Gastrocnemius medialis (tissue), 4 donors: ENCODE results near the gene AMIGO3. TPM values are rescaled to one million over a fixed set of nuclear protein-coding genes. Genes with fewer than 3 reads are reported as not detected.
"Not testable (repeated sequence)": the region's sequence is repeated elsewhere in the genome, so short reads cannot be mapped to it uniquely, and the experiment has no call there.

ENCODE experiments used
- ATAC-seq, 2 donors: fragments of 150-250 bp; one replicate each; pipeline ENCODE4 v1.9.1; 2016
- DNase-seq, 2 donors: peaks; one replicate each; pipeline ENCODE4 v3.0.0-alpha.2; 2019
- H3K27ac ChIP-seq, 4 donors: fragments of 200-600 bp; sonication (generic); 1 replicate in 1 of 4; 2 replicates in 3 of 4; pipeline ENCODE4 v1.5.1; 2016 to 2018; ENCODE audit warnings: mild to moderate bottlenecking in 2 of 4, moderate library complexity in 1 of 4
- H3K27me3 ChIP-seq, 3 donors: fragments of 200-600 bp; sonication (generic) in 2 of 3; 1 replicate in 1 of 3; 2 replicates in 2 of 3; pipeline versions ENCODE4 v1.5.1 to v1.6.0; 2016 to 2019; ENCODE audit warnings: mild to moderate bottlenecking in 1 of 3, moderate library complexity in 1 of 3
- H3K36me3 ChIP-seq, 2 donors: fragments of 200-600 bp; sonication (generic) in 1 of 2; one replicate each; pipeline ENCODE4 v1.5.1; 2017 to 2018
- H3K4me1 ChIP-seq, 2 donors: fragments of 200-600 bp; sonication (generic) in 1 of 2; one replicate each; pipeline ENCODE4 v1.5.1; 2016 to 2017; ENCODE audit warnings: mild to moderate bottlenecking in 2 of 2
- H3K4me3 ChIP-seq, 4 donors: fragments of 200-600 bp; sonication (generic) in 3 of 4; 1 replicate in 1 of 4; 2 replicates in 3 of 4; pipeline ENCODE4 v1.5.1; 2016 to 2019; ENCODE audit warnings: mild to moderate bottlenecking in 2 of 4
- H3K9me3 ChIP-seq, 3 donors: fragments of 200-600 bp; sonication (generic) in 2 of 3; 1 replicate in 1 of 3; 2 replicates in 2 of 3; pipeline ENCODE4 v1.5.1; 2016 to 2019
- CTCF ChIP-seq, 5 experiments: fragments of 450-650 bp in 3 of 5; fragments of 200-600 bp in 2 of 5; sonication (generic) in 2 of 5; IDR thresholded peaks in 4 of 5; conservative IDR thresholded peaks in 1 of 5; 1 replicate in 4 of 5; 2 replicates in 1 of 5; pipeline ENCODE4 v1.5.1; 2016 to 2019; ENCODE audit warnings: antibody characterized with exemption in 5 of 5, mild to moderate bottlenecking in 3 of 5, moderate library complexity in 3 of 5
- POLR2A ChIP-seq, 2 donors: fragments of 450-650 bp; IDR thresholded peaks; one replicate each; pipeline ENCODE4 v1.6.1; 2017; ENCODE audit warnings: antibody characterized with exemption in 2 of 2, mild to moderate bottlenecking in 2 of 2, moderate library complexity in 2 of 2
- in situ Hi-C, 4 donors: fragments of 200-750 bp; cut with MboI; loops; one replicate each; pipeline versions ENCODE4 v1.15.0 to v1.8.0; 2017; ENCODE audit warnings: low sequenced_read_pairs in 4 of 4
- intact Hi-C: fragments of 100-400 bp; cut with DNase I; formaldehyde crosslinking; loops from one replicate; pipeline ENCODE4 v1.15.1; 2023; ENCODE audit warnings: low total_unique reads
- total RNA-seq, 4 donors: library from RNA; depleted of rRNA; stranded (reverse); fragments of >200 nt; gene quantifications; one replicate each; pipeline versions ENCODE4 v1.1.0 to v1.2.3, GENCODE V29; 2016

The AMIGO3 gene
- total RNA-seq, 4 donors from 2014 or later = 0.10 to 0.76 (median 0.42) TPM; not detected in 1

- peak overlapping the region in 2 of 4 donors; percentile 98 to 99 for H3K27ac ChIP-seq
- peaks cover 0 to 53% of the 10 kb centered on the region in 2 donors for H3K36me3 ChIP-seq
- ATAC-seq (no peak), DNase-seq (no peak)
- no peak overlapping the region for H3K4me3 ChIP-seq
- in situ Hi-C loops = no loop called here
- intact Hi-C loops = no loop called here
- H3K27me3 ChIP-seq = no peaks in the 10 kb centered on the region
- H3K9me3 ChIP-seq = no peaks in the 10 kb centered on the region
- TF ChIP-seq CTCF (IDR thresholded peaks at IDR 0.05 in 4 of 5, conservative IDR thresholded peaks at IDR 0.05 in 1 of 5) = no peak
- no peak for TF ChIP-seq POLR2A (IDR thresholded peaks at IDR 0.05)
- peaks cover 8 to 23% of the 10 kb centered on the region in 2 donors for H3K4me1 ChIP-seq
Measured at GRCh38 chr3:49699281-49699979, 20.1 kb downstream of the AMIGO3 start.

GRCh38 chr3:49695350-49696015, 24.0 kb downstream of the AMIGO3 start:
- Histone ChIP-seq H3K4me1 (peaks cover 46 to 61% of the 10 kb centered on the region in 2 donors), H3K27ac (peak overlapping the region; percentile 92 to 99 (median 96)), H3K36me3 (peaks cover 0 to 18% of the 10 kb centered on the region in 2 donors)
- H3K9me3 ChIP-seq, in situ Hi-C loops, H3K27me3 ChIP-seq, H3K4me3 ChIP-seq, intact Hi-C loops: not testable (repeated sequence)
- DNase-seq (peak in 1 of 2 donors; percentile 76), ATAC-seq (peak; percentile 76 to 83)
- peak in 1 of 2 donors; percentile 48 for TF ChIP-seq POLR2A (IDR thresholded peaks at IDR 0.05)

- peak; percentile 84 to 95 for DNase-seq
- intact Hi-C loops, H3K27me3 ChIP-seq, H3K9me3 ChIP-seq, in situ Hi-C loops: not testable (repeated sequence)
- peak overlapping the region in 2 of 4 donors; percentile 19 to 28 for H3K4me3 ChIP-seq
- TF ChIP-seq CTCF (IDR thresholded peaks at IDR 0.05 in 4 of 5, conservative IDR thresholded peaks at IDR 0.05 in 1 of 5) = peak in 1 of 5 experiments; percentile 24
- peak in 1 of 2 donors; percentile 39 for TF ChIP-seq POLR2A (IDR thresholded peaks at IDR 0.05)
- peak overlapping the region; percentile 92 to 99 (median 96) for H3K27ac ChIP-seq
- ATAC-seq = peak; percentile 84 to 91
- H3K4me1 ChIP-seq = peaks cover 51 to 68% of the 10 kb centered on the region in 2 donors
- peaks cover 0 to 13% of the 10 kb centered on the region in 2 donors for H3K36me3 ChIP-seq
Measured at GRCh38 chr3:49694409-49695070, 24.9 kb downstream of the AMIGO3 start.

GRCh38 chr3:49691481-49691880, 28.0 kb downstream of the AMIGO3 start:
- ATAC-seq, H3K36me3 ChIP-seq, in situ Hi-C loops, DNase-seq, intact Hi-C loops, H3K9me3 ChIP-seq, H3K27me3 ChIP-seq: not testable (repeated sequence)
- peak overlapping the region; percentile 92 to 99 (median 96) for H3K27ac ChIP-seq
- H3K4me1 ChIP-seq = peaks cover 57 to 79% of the 10 kb centered on the region in 2 donors
- peak overlapping the region in 1 of 4 donors; percentile 97 for H3K4me3 ChIP-seq

GRCh38 chr3:49690856-49691255, 28.6 kb downstream of the AMIGO3 start:
- H3K36me3 ChIP-seq, in situ Hi-C loops, DNase-seq, intact Hi-C loops, H3K9me3 ChIP-seq, ATAC-seq, H3K27me3 ChIP-seq: not testable (repeated sequence)
- Histone ChIP-seq H3K4me1 (peaks cover 57 to 77% of the 10 kb centered on the region in 2 donors), H3K4me3 (peak overlapping the region; percentile 91 to 100 (median 98)), H3K27ac (peak overlapping the region; percentile 92 to 99 (median 96))

- Histone ChIP-seq H3K4me1 (peaks cover 52 to 71% of the 10 kb centered on the region in 2 donors), H3K27ac (peak overlapping the region; percentile 92 to 99 (median 96)), H3K4me3 (peak overlapping the region; percentile 91 to 100 (median 98))
- intact Hi-C loops = loop anchor here (2.0 kb wide), 1 partner anchor 15 kb away; the partner anchor contains the start of gene APEH
- in situ Hi-C loops, H3K36me3 ChIP-seq, H3K9me3 ChIP-seq, H3K27me3 ChIP-seq, DNase-seq, ATAC-seq: not testable (repeated sequence)
Measured at GRCh38 chr3:49689908-49690624, 29.4 kb downstream of the AMIGO3 start.
